Epithelial cell of proximal tubule (primary cell): ENCODE results near the gene UCHL1. TPM values are rescaled to one million over a fixed set of nuclear protein-coding genes. Genes with fewer than 3 reads are reported as not detected.
"Not testable (repeated sequence)": the region's sequence is repeated elsewhere in the genome, so short reads cannot be mapped to it uniquely, and the experiment has no call there.

Experiments used
- DNase-seq: peaks from one replicate; pipeline ENCODE4 v3.0.0-alpha.2; 2011; ENCODE audit warnings: low read depth
- H3K4me3 ChIP-seq: 2 replicates; pipeline ENCODE4 v1.5.1; 2011; ENCODE audit warnings: low read depth, mild to moderate bottlenecking, low read length
- CTCF ChIP-seq: conservative IDR thresholded peaks from 2 replicates; pipeline ENCODE4 v1.5.1; 2012; ENCODE audit warnings: low read depth, mild to moderate bottlenecking, low read length
- total RNA-seq: library from RNA; depleted of rRNA; stranded (reverse); fragments of >200 nt; gene quantifications from 2 replicates; pipeline ENCODE4 v1.2.3, GENCODE V29; 2015

Gene UCHL1
- total RNA-seq, 1 donor from 2014 or later: 2,223 TPM

DNA sequence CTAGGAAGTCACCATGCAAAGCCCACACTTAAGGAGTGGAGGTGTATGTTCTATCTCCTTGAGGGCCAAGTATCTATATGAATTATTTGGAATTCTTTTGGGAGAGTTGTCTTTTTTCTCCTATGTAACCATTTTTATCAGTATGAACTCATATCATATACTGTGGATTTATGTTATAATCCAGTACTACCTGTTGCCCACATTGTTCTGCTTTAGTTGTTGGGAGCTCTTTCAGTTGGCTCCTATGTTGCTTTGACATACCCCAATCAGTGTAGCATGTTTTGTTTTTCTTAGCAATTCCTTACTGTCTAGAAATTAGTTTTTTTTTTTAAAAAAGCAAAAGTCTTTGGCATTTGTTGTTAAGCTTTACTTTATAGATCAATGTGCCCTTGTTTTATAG lies 13.0 kb downstream of the UCHL1 start:
- no peak overlapping the region for H3K4me3 ChIP-seq
- TF ChIP-seq CTCF: no peak
- no peak for DNase-seq

- DNase-seq: not testable (repeated sequence)
Observed at GRCh38 chr4:41275931-41276330, 19.2 kb downstream of the UCHL1 start.

GRCh38 chr4:41280010-41280409 lies 23.3 kb downstream of the UCHL1 start:
- no peak for DNase-seq
- H3K4me3 ChIP-seq: no peak overlapping the region
- no peak for TF ChIP-seq CTCF

More at GRCh38 chr4:41275931-41276330, 19.2 kb downstream of the UCHL1 start:
- H3K4me3 ChIP-seq: not testable (repeated sequence)

DNA sequence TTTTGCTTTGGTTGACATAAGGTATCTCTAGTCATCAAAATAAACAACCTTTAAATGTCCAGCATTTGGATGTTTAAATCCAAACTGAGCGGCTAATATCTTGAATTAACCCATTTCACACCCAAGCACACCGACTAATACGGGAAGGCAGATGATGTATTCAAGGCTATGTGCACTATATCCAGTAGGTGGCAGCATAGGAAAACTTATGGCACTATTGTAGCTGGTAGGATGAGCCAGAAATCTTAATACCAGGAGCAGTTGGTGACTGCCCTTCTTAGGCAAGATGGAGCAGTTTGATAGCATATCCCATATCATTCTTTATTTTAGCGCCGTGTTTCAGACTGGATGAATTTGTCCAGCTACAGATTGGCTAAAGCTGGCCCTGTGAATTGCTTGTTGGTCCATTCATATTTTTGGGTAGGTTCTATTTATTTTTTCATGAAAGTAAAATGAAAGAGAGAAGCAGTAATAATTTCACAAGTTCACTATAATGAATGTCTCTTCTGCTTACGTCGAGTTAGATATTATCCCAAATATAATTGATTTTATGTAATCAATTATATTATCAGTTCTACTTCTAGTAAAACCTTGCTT lies 24.4 kb downstream of the UCHL1 start:
- peak; percentile 43 for DNase-seq
- no peak overlapping the region for H3K4me3 ChIP-seq
- peak; percentile 91 for TF ChIP-seq CTCF

DNA sequence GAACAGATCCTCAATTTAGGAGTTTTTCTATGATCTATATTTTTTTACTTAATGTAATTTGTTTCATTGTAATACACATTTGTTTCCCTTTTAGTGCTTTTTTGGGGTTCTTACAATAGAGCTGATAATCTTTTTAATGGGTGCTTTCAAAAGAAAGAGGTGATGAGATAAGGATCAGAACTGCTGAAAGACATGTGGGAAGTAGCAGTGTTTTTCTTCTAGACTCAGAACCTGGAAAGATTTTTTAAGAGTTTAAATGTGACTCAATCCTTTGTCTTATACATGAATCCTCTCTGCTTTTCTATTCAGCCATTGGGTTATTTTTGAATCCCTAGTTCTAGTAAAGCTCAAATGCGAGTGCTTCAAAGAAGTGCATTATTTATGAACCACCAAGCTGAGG lies 25.6 kb downstream of the UCHL1 start:
- TF ChIP-seq CTCF: no peak
- DNase-seq: no peak

GRCh38 chr4:41285202-41285863 lies 28.6 kb downstream of the UCHL1 start:
- no peak for TF ChIP-seq CTCF

More for the DNA sequence above, 25.6 kb downstream of the UCHL1 start:
- H3K4me3 ChIP-seq: no peak overlapping the region

DNA sequence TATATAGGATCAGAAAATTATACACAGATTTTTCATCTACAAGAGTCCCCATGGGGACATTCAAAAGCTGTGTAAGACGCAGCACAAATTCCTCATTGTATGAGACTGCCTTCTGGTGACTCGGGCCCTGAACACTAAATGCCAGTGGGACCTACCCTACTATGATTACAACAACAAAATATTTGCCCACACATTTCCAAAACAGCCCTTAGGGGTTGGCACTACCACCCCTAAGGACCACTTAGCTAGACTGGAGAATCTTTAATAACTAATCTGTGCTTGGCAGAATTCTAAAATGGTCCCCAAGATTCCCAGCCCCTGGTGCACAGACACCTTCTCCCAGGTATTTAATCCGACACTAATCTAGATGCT lies 29.1 kb downstream of the UCHL1 start:
- no peak for TF ChIP-seq CTCF
- H3K4me3 ChIP-seq: no peak overlapping the region
- no peak for DNase-seq

More at GRCh38 chr4:41285202-41285863, 28.6 kb downstream of the UCHL1 start:
- no peak for DNase-seq
- no peak overlapping the region for H3K4me3 ChIP-seq
